DND-41 (cell line): Measurements from ENCODE around the gene ATP9B.

Experiments used
- ATAC-seq: fragments of 200-7000 bp; cut with Tn5 transposase; 3 replicates; pipeline ENCODE4 v1.9.1; 2021; ENCODE audit warnings: low read depth; ENCODE audit not compliant: insufficient read depth
- DNase-seq: peaks from one replicate; pipeline ENCODE4 v3.0.0-alpha.2; 2020
- H2AFZ ChIP-seq: 2 replicates; pipeline ENCODE4 v1.6.0; 2012; ENCODE audit warnings: low read depth, low read length
- H3K27ac ChIP-seq: 2 replicates; pipeline ENCODE4 v1.5.1; 2012; ENCODE audit warnings: low read length, inconsistent platforms
- H3K27me3 ChIP-seq: fragments of 200-600 bp; sonication (generic); 2 replicates; pipeline ENCODE4 v1.6.0; 2012; ENCODE audit warnings: low read length, mild to moderate bottlenecking, inconsistent platforms; ENCODE audit not compliant: insufficient read depth, poor library complexity
- H3K36me3 ChIP-seq: 2 replicates; pipeline ENCODE4 v1.5.1; 2012; ENCODE audit warnings: low read length, inconsistent platforms; ENCODE audit not compliant: insufficient read depth
- H3K4me1 ChIP-seq: 2 replicates; pipeline ENCODE4 v1.5.1; 2012; ENCODE audit warnings: mild to moderate bottlenecking, low read length; ENCODE audit not compliant: insufficient read depth
- H3K4me2 ChIP-seq: 2 replicates; pipeline ENCODE4 v1.6.0; 2012; ENCODE audit warnings: mild to moderate bottlenecking, moderate library complexity, low read length, inconsistent platforms; ENCODE audit not compliant: insufficient read depth
- H3K4me3 ChIP-seq, 2 experiments: fragments of 200-600 bp in 1 of 2; shearing (Covaris generic) in 1 of 2; 2 replicates each; pipeline ENCODE4 v1.5.1; 2012 to 2016; ENCODE audit warnings: inconsistent platforms in 2 of 2, low read length in 2 of 2, mild to moderate bottlenecking in 2 of 2, low read depth in 1 of 2, moderate library complexity in 1 of 2
- H3K79me2 ChIP-seq: 2 replicates; pipeline ENCODE4 v1.6.0; 2012; ENCODE audit warnings: low read length, inconsistent platforms; ENCODE audit not compliant: insufficient read depth
- H3K9ac ChIP-seq: 2 replicates; pipeline ENCODE4 v1.6.0; 2012; ENCODE audit warnings: low read depth, mild to moderate bottlenecking, inconsistent platforms, low read length, moderate library complexity
- H3K9me3 ChIP-seq: 2 replicates; pipeline ENCODE4 v1.5.1; 2012; ENCODE audit warnings: low read length, moderate library complexity, mild to moderate bottlenecking, inconsistent platforms; ENCODE audit not compliant: insufficient read depth, severe bottlenecking
- H4K20me1 ChIP-seq: 2 replicates; pipeline ENCODE4 v1.6.0; 2012; ENCODE audit warnings: low read length; ENCODE audit not compliant: insufficient read depth
- EZH2 ChIP-seq: IDR thresholded peaks from 3 replicates; pipeline ENCODE4 v1.6.1; 2012; ENCODE audit warnings: borderline replicate concordance, low read depth, mild to moderate bottlenecking, moderate library complexity, low read length, inconsistent platforms; ENCODE audit not compliant: severe bottlenecking
- TF ChIP-seq, protein P1 (sequence below): IDR thresholded peaks from 2 replicates; pipeline ENCODE4 v1.5.1; 2012; ENCODE audit warnings: borderline replicate concordance, low read length, moderate library complexity, mild to moderate bottlenecking; ENCODE audit not compliant: poor library complexity, severe bottlenecking; ENCODE audit errors: extremely low read depth

ATP9B gene

DNA sequence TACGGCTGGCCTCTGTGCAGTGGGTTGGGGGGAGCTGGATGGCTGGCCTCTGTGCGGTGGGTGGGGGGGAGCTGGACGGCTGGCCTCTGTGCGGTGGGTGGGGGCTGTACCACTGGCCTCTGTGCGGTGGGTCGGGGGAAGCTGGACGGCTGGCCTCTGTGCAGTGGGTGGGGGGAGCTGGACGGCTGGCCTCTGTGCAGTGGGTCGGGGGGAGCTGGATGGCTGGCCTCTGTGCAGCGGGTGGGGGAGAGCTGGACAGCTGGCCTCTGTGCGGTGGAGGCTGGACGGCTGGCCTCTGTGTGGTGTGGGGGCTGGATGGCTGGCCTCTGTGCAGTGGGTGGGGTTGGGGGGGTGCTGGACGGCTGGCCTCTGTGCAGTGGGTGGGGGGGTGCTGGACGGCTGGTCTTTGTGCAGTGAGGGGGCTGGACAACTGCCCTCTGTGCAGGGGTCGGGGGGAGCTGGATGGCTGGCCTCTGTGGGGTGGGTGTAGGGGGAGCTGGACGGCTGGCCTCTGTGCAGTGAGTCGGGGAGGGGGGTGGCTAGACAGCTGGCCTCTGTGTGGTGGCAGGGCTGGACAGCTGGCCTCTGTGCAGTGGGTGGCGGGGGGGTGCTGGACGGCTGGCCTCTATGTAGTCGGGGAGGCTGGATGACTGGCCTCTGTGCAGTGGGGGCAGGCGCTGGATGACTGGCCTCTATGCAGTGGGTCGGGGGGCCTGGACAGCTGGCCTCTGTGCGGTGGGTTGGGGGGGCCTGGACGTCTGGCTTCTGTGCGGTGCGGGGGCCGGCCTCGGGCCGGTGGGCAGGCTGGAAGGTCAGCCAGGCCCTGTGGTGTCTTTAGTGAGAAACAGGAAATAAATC, 358.4 kb downstream of the ATP9B start:
- Histone ChIP-seq H3K9ac (no peak overlapping the region), H3K4me3 (no peak overlapping the region), H3K79me2 (peaks cover 3% of the 10 kb centered on the region; the same call in 1 of the 2 replicates), H3K27ac (no peak overlapping the region), H3K36me3 (no peaks in the 10 kb centered on the region), H3K4me1 (no peaks in the 10 kb centered on the region), H2AFZ (no peak overlapping the region), H3K4me2 (no peak overlapping the region), H3K9me3 (no peaks in the 10 kb centered on the region), H3K27me3 (no peaks in the 10 kb centered on the region), H4K20me1 (peaks cover 29% of the 10 kb centered on the region)
- ATAC-seq (no peak), DNase-seq (no peak)
- TF ChIP-seq, protein P1, sequence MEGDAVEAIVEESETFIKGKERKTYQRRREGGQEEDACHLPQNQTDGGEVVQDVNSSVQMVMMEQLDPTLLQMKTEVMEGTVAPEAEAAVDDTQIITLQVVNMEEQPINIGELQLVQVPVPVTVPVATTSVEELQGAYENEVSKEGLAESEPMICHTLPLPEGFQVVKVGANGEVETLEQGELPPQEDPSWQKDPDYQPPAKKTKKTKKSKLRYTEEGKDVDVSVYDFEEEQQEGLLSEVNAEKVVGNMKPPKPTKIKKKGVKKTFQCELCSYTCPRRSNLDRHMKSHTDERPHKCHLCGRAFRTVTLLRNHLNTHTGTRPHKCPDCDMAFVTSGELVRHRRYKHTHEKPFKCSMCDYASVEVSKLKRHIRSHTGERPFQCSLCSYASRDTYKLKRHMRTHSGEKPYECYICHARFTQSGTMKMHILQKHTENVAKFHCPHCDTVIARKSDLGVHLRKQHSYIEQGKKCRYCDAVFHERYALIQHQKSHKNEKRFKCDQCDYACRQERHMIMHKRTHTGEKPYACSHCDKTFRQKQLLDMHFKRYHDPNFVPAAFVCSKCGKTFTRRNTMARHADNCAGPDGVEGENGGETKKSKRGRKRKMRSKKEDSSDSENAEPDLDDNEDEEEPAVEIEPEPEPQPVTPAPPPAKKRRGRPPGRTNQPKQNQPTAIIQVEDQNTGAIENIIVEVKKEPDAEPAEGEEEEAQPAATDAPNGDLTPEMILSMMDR: no peak
- TF ChIP-seq EZH2: no peak
